Activated CD4-positive, alpha-beta T cell treated with anti-CD3 and anti-CD28 coated beads, Interleukin-10, Interleukin-2, amounts not matched to agents 100 ng/mL and 50 ng/mL, durations not matched to agents 16 hours and 8 hours (primary cell): ENCODE results near the gene PRR5L.

Experiments
- DNase-seq: peaks from one replicate; pipeline ENCODE4 v3.0.0-alpha.2; 2020

The PRR5L gene

GRCh38 chr11:36407356-36407755, 111.3 kb downstream of the PRR5L start:
- DNase-seq, result no peak

GRCh38 chr11:36408498-36409136, 112.5 kb downstream of the PRR5L start:
- DNase-seq, result no peak

- DNase-seq, result peak; percentile 79
Measured at GRCh38 chr11:36409152-36409816, 113.2 kb downstream of the PRR5L start.

GRCh38 chr11:36411202-36411640, 115.1 kb downstream of the PRR5L start:
- DNase-seq, result peak; percentile 72

GRCh38 chr11:36412781-36413383, 116.8 kb downstream of the PRR5L start:
- no peak for DNase-seq

DNA sequence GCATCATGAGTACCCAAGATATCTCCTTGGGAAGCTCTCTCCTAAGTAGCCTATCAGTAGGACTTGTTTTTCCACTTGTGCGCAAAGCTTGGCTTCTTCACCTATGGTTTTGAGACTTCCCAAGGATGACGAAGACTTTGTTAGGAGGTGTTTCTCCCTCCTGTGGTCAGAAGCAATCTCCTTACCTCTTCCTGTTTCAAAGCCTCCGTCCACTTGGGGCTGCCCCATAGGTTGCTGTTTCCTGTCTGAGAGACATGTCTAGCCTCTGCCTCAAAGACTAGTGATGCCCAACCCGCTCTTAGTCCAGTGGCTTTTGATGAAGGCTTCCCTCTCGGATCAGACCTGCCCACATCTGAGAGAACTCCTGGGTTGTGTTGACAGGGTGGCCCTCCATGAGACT, 121.1 kb downstream of the PRR5L start:
- peak; percentile 47 for DNase-seq

DNA sequence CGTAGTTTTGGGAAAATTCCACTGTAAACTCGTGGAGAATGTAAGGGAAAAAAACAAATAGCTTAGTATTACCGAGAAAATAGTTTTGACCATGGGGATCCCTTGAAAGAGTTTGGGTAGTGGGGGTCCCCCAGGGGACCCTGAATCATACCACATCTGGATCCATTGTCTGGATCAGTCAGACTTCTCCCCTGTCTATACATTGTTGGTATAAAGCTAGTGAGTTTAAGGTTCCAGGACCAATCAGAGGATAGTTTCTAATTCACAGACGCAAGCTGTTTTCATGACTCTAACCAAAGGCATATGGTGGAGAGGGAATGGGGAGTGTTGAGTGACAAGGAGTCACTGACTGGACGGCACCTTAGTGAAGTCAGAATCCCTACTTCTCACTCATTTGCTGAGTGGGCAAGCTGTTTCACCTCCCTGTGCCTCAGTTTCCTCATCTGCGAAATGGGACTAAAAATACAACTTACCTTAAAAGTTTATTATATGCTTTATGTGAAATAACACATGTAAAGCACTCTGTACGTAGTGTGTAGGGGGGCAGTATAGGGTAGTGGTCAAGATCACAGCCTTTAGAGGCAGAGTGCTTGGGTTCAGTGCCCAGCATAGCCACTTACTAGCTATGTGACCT, 123.8 kb downstream of the PRR5L start:
- DNase-seq, result no peak

GRCh38 chr11:36421546-36422155, 125.6 kb downstream of the PRR5L start:
- no peak for DNase-seq

- DNase-seq, result no peak
Measured at GRCh38 chr11:36425561-36426081, 129.5 kb downstream of the PRR5L start.

DNA sequence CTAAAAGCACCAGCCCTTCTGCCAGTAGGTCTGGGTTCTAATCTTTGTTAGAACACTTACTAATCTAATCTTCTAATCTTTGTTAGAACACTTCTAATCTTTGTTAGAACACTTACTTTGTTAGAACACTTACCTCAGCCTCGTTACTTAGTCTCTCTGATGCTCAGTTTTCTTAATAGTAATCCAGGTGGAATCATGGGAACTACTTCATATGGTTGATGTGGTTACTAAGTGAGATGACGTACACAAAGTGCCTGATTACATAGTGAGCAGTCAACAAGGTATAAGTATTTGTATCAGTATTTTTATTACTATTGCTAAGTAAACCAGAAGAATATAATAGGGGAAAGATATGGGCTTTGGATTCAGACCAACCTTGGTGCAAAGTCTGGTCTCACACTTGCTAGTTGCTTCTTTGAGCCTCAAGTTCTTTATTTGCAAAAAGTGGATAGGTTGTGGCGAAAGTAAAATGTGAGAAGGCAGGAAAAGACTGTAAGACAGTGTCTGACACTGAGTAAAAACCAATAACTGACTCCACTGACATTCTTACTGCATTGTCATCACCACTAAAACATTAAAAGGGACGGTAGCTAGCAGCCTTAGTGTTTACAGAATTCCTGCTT, 130.2 kb downstream of the PRR5L start:
- DNase-seq, result no peak

DNA sequence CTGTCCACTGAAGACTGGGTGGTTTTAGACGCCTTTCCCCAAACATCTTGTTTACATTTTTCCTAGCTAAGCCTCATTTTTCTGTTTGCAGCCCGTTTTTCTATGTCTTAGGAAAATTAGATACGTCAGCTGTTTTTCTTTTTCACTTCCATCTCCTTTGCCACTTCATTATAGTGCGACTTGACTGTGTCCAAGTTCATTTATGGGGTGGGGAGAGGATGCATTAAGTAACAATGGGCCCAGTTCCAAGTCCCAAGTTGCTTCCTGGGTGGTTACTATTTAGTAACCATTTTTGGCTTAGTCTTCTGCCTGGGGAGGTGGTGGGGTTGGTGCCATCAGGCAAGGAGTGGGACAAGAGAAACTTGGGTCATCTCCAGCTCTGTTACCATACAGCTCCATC, 131.0 kb downstream of the PRR5L start:
- DNase-seq, result no peak

DNA sequence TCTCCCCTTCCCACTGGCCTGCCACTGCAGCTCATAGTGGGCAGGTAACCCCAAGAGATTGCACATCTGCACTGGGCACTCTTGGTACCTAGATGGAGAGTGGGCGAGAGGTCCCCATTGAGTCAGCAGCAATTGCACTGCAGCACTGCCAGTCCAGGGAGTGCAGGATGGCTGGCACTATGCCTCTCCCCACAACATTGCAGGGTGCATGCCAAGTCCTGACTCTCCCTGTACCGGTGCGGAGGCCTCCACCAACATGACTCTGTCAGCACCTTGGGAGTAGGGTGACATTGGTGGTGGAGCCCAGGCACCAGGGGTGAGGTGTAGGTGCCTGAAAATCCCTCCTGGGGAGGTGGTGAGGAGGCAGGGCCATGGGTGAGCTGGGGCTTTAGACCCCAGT, 131.8 kb downstream of the PRR5L start:
- no peak for DNase-seq

- DNase-seq, result peak; percentile 88
Measured at GRCh38 chr11:36431429-36432092, 135.5 kb downstream of the PRR5L start.

DNA sequence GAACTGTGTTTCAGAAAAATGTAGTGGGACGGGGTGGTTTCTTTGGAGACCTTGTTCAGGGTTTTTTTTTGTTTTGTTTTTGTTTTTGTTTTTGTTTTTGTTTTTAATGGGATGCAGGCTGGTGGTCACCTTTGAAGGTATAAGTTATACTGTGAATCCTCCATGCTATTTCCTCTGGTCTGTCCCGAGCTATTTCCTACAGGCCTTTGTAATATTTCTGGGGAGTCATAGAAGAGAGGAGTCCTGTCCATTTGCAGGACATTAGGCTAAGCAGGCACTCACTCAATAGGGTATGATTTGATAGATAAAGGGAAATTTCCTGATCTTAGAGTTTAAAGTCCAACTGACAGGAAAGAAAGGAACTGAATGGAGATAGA, 136.0 kb downstream of the PRR5L start:
- no peak for DNase-seq

DNA sequence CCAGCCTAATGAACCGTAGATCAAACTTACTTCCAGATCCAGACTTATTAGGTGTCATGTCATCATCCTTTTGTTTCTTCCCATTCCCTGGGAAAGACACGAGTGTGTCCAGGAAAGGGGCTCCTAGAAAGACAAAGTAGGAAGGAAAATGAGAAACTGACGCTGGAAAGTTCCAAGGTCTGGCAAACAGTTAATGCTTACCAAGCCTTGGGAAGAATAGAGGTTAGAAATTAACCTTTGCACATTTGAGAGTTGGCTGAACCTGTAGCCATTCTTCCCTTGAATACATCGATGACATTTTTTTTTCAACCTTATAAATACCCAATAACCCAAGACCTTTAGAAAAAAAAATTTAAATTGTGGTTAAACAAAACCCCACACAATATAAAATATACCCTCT, 136.7 kb downstream of the PRR5L start:
- no peak for DNase-seq

- no peak for DNase-seq
Measured at GRCh38 chr11:36436064-36436463, 140.0 kb downstream of the PRR5L start.

GRCh38 chr11:36436589-36436988, 140.5 kb downstream of the PRR5L start:
- DNase-seq, result no peak

GRCh38 chr11:36437413-36437812, 141.3 kb downstream of the PRR5L start:
- DNase-seq, result no peak

DNA sequence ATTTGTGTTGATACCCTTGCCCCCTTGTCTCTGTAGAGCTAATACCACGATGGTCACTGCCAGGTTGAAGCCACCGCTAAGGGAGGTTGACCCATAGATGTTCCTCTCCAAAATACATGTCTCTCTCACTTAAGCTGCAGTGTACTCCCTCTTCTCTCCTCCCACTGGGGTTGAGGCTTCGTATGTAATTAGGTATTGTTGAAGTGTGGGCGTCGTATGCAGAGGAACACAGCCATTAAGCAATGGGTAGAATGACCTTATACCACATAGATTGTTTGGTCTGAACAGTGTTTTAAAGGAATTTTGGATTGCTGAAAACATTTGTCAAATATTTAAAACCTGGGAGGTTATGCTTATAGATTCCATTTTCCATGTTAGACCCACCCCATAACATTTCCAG, 142.0 kb downstream of the PRR5L start:
- DNase-seq, result no peak

- peak; percentile 70 for DNase-seq
Measured at GRCh38 chr11:36441610-36442208, 145.6 kb downstream of the PRR5L start.

GRCh38 chr11:36443661-36444060, 147.6 kb downstream of the PRR5L start:
- DNase-seq, result no peak

- no peak for DNase-seq
Measured at GRCh38 chr11:36446135-36446534, 150.0 kb downstream of the PRR5L start.
